ENCODE results near the gene ADGRE2.
"Not testable (repeated sequence)": the region's sequence is repeated elsewhere in the genome, so short reads cannot be mapped to it uniquely, and the experiment has no call there.

Gene ADGRE2

DNA sequence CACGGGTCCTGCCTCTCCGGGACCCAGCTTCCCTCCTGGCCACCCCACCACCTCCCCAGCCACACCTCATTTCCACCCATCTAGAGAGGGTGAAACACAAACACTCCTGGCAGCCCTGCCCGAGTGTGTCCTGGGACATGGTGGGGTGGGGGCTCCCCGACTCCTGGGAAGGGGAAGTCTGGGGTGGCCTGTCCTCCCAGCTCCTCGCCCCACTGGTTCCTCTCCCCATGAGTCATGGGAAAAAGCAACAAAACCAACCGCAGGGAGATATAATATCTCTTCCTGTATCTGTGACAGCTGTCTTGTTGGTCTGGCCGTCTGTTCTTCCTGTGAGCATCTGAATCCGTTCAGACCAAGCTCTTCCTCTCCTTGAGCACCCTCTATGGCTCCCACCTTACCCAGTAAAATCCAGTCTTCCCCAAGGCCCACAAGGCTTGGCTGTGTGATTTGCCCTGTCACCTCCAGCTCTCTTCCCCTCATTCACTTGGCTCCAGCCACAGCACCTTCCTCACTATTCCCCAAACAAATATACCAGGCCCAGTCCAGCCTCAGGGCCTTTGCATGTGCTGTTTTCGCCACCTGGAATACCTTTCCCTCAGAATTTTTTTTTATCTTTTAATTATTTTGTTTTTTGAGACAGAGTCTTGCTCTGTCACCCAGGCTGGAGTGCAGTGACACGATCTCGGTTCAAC is 6.9 kb upstream of the ADGRE2 start:
- TF ChIP-seq, protein P1, sequence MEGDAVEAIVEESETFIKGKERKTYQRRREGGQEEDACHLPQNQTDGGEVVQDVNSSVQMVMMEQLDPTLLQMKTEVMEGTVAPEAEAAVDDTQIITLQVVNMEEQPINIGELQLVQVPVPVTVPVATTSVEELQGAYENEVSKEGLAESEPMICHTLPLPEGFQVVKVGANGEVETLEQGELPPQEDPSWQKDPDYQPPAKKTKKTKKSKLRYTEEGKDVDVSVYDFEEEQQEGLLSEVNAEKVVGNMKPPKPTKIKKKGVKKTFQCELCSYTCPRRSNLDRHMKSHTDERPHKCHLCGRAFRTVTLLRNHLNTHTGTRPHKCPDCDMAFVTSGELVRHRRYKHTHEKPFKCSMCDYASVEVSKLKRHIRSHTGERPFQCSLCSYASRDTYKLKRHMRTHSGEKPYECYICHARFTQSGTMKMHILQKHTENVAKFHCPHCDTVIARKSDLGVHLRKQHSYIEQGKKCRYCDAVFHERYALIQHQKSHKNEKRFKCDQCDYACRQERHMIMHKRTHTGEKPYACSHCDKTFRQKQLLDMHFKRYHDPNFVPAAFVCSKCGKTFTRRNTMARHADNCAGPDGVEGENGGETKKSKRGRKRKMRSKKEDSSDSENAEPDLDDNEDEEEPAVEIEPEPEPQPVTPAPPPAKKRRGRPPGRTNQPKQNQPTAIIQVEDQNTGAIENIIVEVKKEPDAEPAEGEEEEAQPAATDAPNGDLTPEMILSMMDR (IDR thresholded peaks at IDR 0.05; ENCODE audit: extremely low read depth, insufficient read depth, missing control alignments): peak; percentile 26
- peak; percentile 37 for DNase-seq (ENCODE audit: low spot score)
- in situ Hi-C loops (cut with MboI; ENCODE audit: low pct_unique_long_range_greater_than_20kb, low sequenced_read_pairs, unreplicated experiment): not testable (repeated sequence)

DNA sequence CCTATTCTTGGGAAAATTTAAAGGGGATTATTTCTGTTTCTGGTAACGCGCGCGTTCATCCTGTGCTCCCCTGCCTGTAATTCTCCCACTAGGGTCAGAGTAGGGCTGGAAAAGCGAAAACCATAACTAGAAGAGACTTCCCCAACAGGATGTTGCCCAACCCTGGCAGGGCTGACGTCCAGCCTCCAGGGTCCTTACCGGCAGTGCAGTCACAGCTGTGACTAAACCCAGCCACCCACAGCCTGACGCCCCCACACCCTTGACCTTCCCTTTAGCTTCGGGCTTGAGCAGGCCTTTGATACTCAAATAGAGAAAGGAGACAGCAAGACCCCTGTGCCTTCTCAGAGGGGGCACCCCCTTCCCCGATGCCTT is 6.4 kb upstream of the ADGRE2 start:
- in situ Hi-C loops (cut with MboI; ENCODE audit: low pct_unique_long_range_greater_than_20kb, low sequenced_read_pairs, unreplicated experiment): not testable (repeated sequence)
- DNase-seq (ENCODE audit: low spot score): peak; percentile 66

DNA sequence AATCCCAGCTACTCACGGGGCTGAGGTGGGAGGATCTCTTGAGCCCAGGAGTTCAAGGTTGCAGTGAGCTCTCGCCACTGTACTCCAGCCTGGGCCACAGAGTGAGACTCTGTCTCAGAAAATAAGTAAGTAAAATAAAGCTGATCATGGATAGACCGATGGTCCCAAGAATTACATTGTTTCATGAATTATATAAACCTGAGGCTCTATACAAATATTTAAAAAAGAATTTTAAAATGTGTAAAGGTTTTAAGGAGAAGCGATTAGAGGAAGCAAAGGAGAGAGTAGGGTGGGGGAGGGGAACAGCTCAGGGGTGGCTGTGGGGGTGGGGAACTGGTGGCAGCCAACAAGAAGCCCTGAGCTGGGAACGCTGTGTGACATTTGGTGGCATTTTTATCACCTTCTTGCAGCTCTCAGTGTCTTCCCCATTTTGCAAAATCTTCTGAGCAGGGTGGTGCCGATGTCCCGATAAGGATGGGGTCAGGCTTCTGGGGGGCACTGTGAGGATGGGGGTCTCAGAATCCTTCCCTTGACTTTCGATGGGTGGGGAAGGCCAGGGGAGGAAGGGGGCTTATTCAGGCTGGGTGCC is 5.1 kb upstream of the ADGRE2 start:
- in situ Hi-C loops (cut with MboI; ENCODE audit: low pct_unique_long_range_greater_than_20kb, low sequenced_read_pairs, unreplicated experiment); DNase-seq (ENCODE audit: low spot score): not testable (repeated sequence)

- in situ Hi-C loops (cut with MboI; ENCODE audit: low pct_unique_long_range_greater_than_20kb, low sequenced_read_pairs, unreplicated experiment): no loop called here
- DNase-seq (ENCODE audit: low spot score): no peak
- TF ChIP-seq, protein P1 (IDR thresholded peaks at IDR 0.05; ENCODE audit: extremely low read depth, insufficient read depth, missing control alignments): no peak
Observed at GRCh38 chr19:14782626-14783409, 4.5 kb upstream of the ADGRE2 start.

DNA sequence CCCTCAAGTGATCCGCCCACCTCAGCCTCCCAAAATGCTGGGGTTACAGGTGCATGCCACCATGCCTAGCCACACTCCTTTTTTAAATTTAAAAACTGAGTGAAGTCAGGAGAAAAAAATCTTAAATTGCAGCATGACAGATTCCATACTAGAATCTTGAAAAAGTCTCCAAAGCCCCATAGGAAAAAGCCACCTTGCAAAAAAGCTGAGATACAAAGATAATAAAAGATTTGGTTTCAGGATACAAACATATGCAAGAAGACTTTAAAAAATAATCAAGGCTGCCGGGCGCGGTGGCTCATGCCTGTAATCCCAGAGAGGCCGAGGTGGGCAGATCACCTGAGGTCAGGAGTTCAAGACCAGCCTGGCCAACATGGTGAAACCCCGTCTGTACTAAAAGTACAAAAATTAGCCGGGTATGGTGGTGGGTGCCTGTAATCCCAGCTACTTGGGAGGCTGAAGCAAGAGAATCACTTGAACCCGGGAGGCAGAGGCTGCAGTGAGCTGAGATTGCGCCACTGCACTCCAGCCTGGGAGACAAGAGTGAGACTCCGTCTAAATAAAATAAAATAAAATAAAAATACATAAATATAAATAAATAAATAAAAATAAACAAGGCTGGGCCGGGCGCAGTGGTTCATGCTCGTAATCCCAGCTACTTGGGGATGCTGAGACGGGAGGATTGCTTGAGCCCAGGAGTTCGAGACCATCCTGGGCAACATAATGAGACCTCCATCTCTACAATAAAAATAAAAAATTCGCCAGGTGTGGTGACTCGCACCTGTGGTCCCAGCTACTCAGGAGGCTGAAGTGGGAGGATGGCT is 3.6 kb upstream of the ADGRE2 start:
- in situ Hi-C loops (cut with MboI; ENCODE audit: low pct_unique_long_range_greater_than_20kb, low sequenced_read_pairs, unreplicated experiment); DNase-seq (ENCODE audit: low spot score): not testable (repeated sequence)

DNA sequence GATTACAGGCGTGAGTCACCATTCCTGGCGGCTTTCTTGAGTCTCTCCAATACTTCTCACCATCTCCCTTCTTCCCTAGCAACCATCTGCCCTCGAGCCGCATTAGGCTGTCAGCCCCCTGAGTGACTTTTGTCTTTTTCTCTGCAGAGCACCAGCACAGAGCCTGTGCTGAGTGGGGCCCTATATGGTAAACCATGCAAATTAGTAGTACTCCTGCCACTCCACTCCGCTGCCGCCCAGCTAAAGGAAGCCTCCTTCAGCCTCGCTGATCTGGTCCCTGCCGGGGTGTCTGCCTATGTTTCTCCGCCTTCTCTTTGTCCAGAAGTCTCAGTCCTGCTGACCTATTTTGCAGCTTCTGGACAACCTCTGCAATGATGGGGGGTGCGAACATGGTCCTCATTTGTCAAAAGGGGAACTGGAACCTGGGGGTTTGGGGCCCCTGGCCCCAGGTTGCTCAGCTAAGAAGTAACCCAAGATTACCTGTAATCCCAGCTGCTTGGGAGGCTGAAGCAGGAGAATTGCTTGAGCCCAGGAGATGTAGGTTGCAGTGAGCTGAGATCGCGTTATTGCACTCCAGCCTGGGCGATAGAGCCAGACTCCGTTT is 2.4 kb upstream of the ADGRE2 start:
- DNase-seq (ENCODE audit: low spot score); in situ Hi-C loops (cut with MboI; ENCODE audit: low pct_unique_long_range_greater_than_20kb, low sequenced_read_pairs, unreplicated experiment): not testable (repeated sequence)

GRCh38 chr19:14779151-14779550 is 791 bp upstream of the ADGRE2 start:
- in situ Hi-C loops (cut with MboI; ENCODE audit: low pct_unique_long_range_greater_than_20kb, low sequenced_read_pairs, unreplicated experiment): no loop called here
- DNase-seq (ENCODE audit: low spot score): no peak
- TF ChIP-seq, protein P1 (IDR thresholded peaks at IDR 0.05; ENCODE audit: extremely low read depth, insufficient read depth, missing control alignments): no peak

- in situ Hi-C loops (cut with MboI; ENCODE audit: low pct_unique_long_range_greater_than_20kb, low sequenced_read_pairs, unreplicated experiment); DNase-seq (ENCODE audit: low spot score): not testable (repeated sequence)
Observed at GRCh38 chr19:14777645-14778044, 715 bp downstream of the ADGRE2 start.

All from GM13977 (cell line).